H9 (cell line): ENCODE data around the gene HM13. TPM values are rescaled to one million over a fixed set of nuclear protein-coding genes. Genes with fewer than 3 reads are reported as not detected.
A peak's percentile ranks its signal among the peaks of the same experiment; 100 is the strongest.

Experiments
- DNase-seq: peaks from one replicate; pipeline ENCODE4 v3.0.0-alpha.2; 2017
- H2AFZ ChIP-seq: one replicate; pipeline ENCODE4 v1.6.1; 2013; ENCODE audit warnings: mild to moderate bottlenecking, low read length, control low read depth, moderate library complexity
- H2AK5ac ChIP-seq: 2 replicates; pipeline ENCODE4 v1.6.1; 2013; ENCODE audit warnings: low read length, control low read depth, mixed read lengths; ENCODE audit not compliant: insufficient read length
- H2BK120ac ChIP-seq: one replicate; pipeline ENCODE4 v1.6.1; 2013; ENCODE audit warnings: low read depth, mild to moderate bottlenecking, low read length, control low read depth, inconsistent platforms; ENCODE audit not compliant: poor library complexity, severe bottlenecking
- H2BK12ac ChIP-seq: 2 replicates; pipeline ENCODE4 v1.6.1; 2013; ENCODE audit warnings: low read length, control low read depth, mixed read lengths, low read depth; ENCODE audit not compliant: insufficient read length
- H2BK15ac ChIP-seq: 2 replicates; pipeline ENCODE4 v1.6.1; 2013; ENCODE audit warnings: low read depth, low read length, control low read depth
- H2BK20ac ChIP-seq: one replicate; pipeline ENCODE4 v1.6.1; 2013; ENCODE audit warnings: low read depth, mild to moderate bottlenecking, low read length, control low read depth, inconsistent platforms; ENCODE audit not compliant: poor library complexity, severe bottlenecking
- H2BK5ac ChIP-seq: 2 replicates; pipeline ENCODE4 v1.6.1; 2013; ENCODE audit warnings: low read length, control low read depth, mixed read lengths; ENCODE audit not compliant: insufficient read length
- H3K14ac ChIP-seq: 2 replicates; pipeline ENCODE4 v1.6.1; 2013; ENCODE audit warnings: low read length, control low read depth; ENCODE audit not compliant: insufficient read depth
- H3K18ac ChIP-seq: 2 replicates; pipeline ENCODE4 v1.6.1; 2013; ENCODE audit warnings: low read depth, mild to moderate bottlenecking, mixed read lengths, low read length, control low read depth; ENCODE audit not compliant: insufficient read length
- H3K23ac ChIP-seq: 2 replicates; pipeline ENCODE4 v1.6.1; 2013; ENCODE audit warnings: low read length, control low read depth, mixed read lengths, low read depth; ENCODE audit not compliant: insufficient read length
- H3K23me2 ChIP-seq: 2 replicates; pipeline ENCODE4 v1.6.1; 2013; ENCODE audit warnings: low read depth, mild to moderate bottlenecking, mixed read lengths, low read length, control low read depth; ENCODE audit not compliant: insufficient read length, poor library complexity, severe bottlenecking
- H3K27ac ChIP-seq: 2 replicates; pipeline ENCODE4 v1.5.1; 2013; ENCODE audit warnings: low read length, control low read depth, mixed read lengths, low read depth; ENCODE audit not compliant: insufficient read length
- H3K27me3 ChIP-seq: 2 replicates; pipeline ENCODE4 v1.6.1; 2013; ENCODE audit warnings: low read length, control low read depth, inconsistent platforms; ENCODE audit not compliant: insufficient read depth
- H3K4ac ChIP-seq: 2 replicates; pipeline ENCODE4 v1.6.1; 2013; ENCODE audit warnings: low read depth, mild to moderate bottlenecking, control low read depth, inconsistent platforms, low read length, moderate library complexity
- H3K4me1 ChIP-seq: 2 replicates; pipeline ENCODE4 v1.6.1; 2013; ENCODE audit warnings: low read length, control low read depth, inconsistent platforms; ENCODE audit not compliant: insufficient read depth
- H3K4me2 ChIP-seq: 2 replicates; pipeline ENCODE4 v1.6.1; 2013; ENCODE audit warnings: low read length, control low read depth, mixed read lengths; ENCODE audit not compliant: insufficient read length, insufficient read depth
- H3K56ac ChIP-seq: 2 replicates; pipeline ENCODE4 v1.6.1; 2013; ENCODE audit warnings: low read depth, mild to moderate bottlenecking, mixed read lengths, low read length, control low read depth; ENCODE audit not compliant: insufficient read length
- H3K79me1 ChIP-seq: 2 replicates; pipeline ENCODE4 v1.6.1; 2013; ENCODE audit warnings: low read depth, mild to moderate bottlenecking, moderate library complexity, low read length, control low read depth, inconsistent platforms; ENCODE audit not compliant: insufficient read depth, poor library complexity, severe bottlenecking
- H3K79me2 ChIP-seq: 2 replicates; pipeline ENCODE4 v1.6.1; 2013; ENCODE audit warnings: low read length, control low read depth, inconsistent platforms; ENCODE audit not compliant: insufficient read depth
- H3K9ac ChIP-seq: 2 replicates; pipeline ENCODE4 v1.6.1; 2013; ENCODE audit warnings: low read length, control low read depth, mixed read lengths; ENCODE audit not compliant: insufficient read length; ENCODE audit errors: extremely low read depth
- H3K9me3 ChIP-seq: one replicate; pipeline ENCODE4 v1.6.1; 2013; ENCODE audit warnings: low read depth, low read length, inconsistent platforms; ENCODE audit not compliant: control insufficient read depth
- H3T11ph ChIP-seq: one replicate; pipeline ENCODE4 v1.6.1; 2013; ENCODE audit warnings: mild to moderate bottlenecking, low read length, control low read depth, inconsistent platforms
- H4K20me1 ChIP-seq: one replicate; pipeline ENCODE4 v1.6.1; 2013; ENCODE audit not compliant: control insufficient read depth, insufficient read length, insufficient read depth
- H4K5ac ChIP-seq: 2 replicates; pipeline ENCODE4 v1.6.1; 2013; ENCODE audit warnings: low read depth, mild to moderate bottlenecking, mixed read lengths, low read length, control low read depth; ENCODE audit not compliant: insufficient read length
- H4K8ac ChIP-seq: replicated peaks from 2 replicates; pipeline ENCODE4 v1.6.1; 2013; ENCODE audit warnings: low read length, control low read depth, mixed read lengths, low read depth; ENCODE audit not compliant: insufficient read length
- H4K91ac ChIP-seq: 2 replicates; pipeline ENCODE4 v1.6.1; 2013; ENCODE audit warnings: low read depth, mild to moderate bottlenecking, moderate library complexity, mixed read lengths, low read length, control low read depth; ENCODE audit not compliant: insufficient read length
- H3K27ac Mint-ChIP-seq, 3 experiments: 2 replicates in 2 of 3; 3 replicates in 1 of 3; pipeline ENCODE4 v1.8.0; 2020 to 2021; ENCODE audit warnings: mixed read lengths in 3 of 3, mild to moderate bottlenecking in 1 of 3, moderate library complexity in 1 of 3
- H3K27me3 Mint-ChIP-seq: 2 replicates; pipeline ENCODE4 v1.8.0; 2021; ENCODE audit warnings: low read depth, mild to moderate bottlenecking, moderate library complexity, mixed read lengths
- H3K36me3 Mint-ChIP-seq, 3 experiments: 2 replicates in 2 of 3; 3 replicates in 1 of 3; pipeline ENCODE4 v1.8.0; 2020 to 2021; ENCODE audit warnings: low read depth in 3 of 3, mixed read lengths in 3 of 3; ENCODE audit not compliant: insufficient read depth in 1 of 3
- H3K4me1 Mint-ChIP-seq, 2 experiments: 2 replicates each; pipeline ENCODE4 v1.8.0; 2020; ENCODE audit warnings: mixed read lengths in 2 of 2
- H3K4me3 Mint-ChIP-seq, 2 experiments: 2 replicates in 1 of 2; 3 replicates in 1 of 2; pipeline ENCODE4 v1.8.0; 2020 to 2021; ENCODE audit warnings: mild to moderate bottlenecking in 2 of 2, mixed read lengths in 2 of 2, moderate library complexity in 1 of 2
- H3K9me3 Mint-ChIP-seq, 2 experiments: 2 replicates in 1 of 2; 3 replicates in 1 of 2; pipeline ENCODE4 v1.8.0; 2020; ENCODE audit warnings: mild to moderate bottlenecking in 2 of 2, mixed read lengths in 2 of 2, moderate library complexity in 1 of 2
- WGBS: extraction: QIAGEN DNeasy Blood & Tissue Kit; methylation state at CpG from one replicate; pipeline ENCODE4 v1.1.7; 2013; ENCODE audit warnings: missing lambda C conversion rate, low lambda C conversion rate, mixed read lengths; ENCODE audit not compliant: insufficient read length; ENCODE audit errors: extremely low coverage; 5-methylcytosine and 5-hydroxymethylcytosine counted together
- total RNA-seq: library from RNA; stranded (reverse); gene quantifications from 2 replicates; pipeline ENCODE4 v1.2.1, GENCODE V29; 2021
- TF ChIP-seq, protein P1 (sequence below): fragments of 200-600 bp; sonication (generic); conservative IDR thresholded peaks from 3 replicates; pipeline ENCODE4 v1.8.0; 2021; ENCODE audit warnings: antibody characterized with exemption, mild to moderate bottlenecking

HM13 gene
- total RNA-seq, 1 experiment from 2014 or later = 169 TPM

DNA sequence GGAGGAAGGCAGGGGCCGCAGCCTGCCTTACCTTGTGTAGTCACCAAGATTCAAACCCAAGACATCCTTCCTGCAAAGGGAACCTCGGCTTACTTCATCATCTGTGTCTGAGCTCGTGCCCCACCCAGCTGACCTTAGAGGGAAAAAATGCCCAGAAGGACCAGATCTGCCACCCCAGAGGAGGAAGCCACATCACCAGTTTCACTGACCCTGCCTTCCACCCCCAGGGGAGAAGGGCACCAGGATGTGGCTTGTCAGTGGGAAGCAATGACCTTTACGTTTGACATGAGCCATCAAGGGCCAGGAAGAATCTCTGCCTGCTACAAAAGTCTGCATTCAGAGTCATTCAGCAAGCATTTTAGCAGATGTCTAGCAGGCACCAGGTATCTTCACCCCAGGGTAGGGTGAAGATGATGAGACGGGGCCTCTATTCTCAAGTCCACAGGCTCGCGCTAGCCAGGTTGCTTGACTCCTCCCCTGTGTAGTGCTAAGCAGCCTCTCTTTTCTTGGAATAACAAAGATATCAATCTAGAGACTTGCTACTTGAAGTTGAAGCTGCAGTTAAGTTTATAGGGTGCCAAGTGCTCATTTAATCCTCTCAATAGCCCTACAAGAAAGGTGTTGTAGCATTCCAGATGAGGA, 28.1 kb downstream of the HM13 start:
- TF ChIP-seq, protein P1, sequence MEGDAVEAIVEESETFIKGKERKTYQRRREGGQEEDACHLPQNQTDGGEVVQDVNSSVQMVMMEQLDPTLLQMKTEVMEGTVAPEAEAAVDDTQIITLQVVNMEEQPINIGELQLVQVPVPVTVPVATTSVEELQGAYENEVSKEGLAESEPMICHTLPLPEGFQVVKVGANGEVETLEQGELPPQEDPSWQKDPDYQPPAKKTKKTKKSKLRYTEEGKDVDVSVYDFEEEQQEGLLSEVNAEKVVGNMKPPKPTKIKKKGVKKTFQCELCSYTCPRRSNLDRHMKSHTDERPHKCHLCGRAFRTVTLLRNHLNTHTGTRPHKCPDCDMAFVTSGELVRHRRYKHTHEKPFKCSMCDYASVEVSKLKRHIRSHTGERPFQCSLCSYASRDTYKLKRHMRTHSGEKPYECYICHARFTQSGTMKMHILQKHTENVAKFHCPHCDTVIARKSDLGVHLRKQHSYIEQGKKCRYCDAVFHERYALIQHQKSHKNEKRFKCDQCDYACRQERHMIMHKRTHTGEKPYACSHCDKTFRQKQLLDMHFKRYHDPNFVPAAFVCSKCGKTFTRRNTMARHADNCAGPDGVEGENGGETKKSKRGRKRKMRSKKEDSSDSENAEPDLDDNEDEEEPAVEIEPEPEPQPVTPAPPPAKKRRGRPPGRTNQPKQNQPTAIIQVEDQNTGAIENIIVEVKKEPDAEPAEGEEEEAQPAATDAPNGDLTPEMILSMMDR = no peak
- no peak overlapping the region for H3K4me2 ChIP-seq
- H3K36me3 Mint-ChIP-seq = peaks cover 26 to 75% (median 33%) of the 10 kb centered on the region in 3 experiments

More for the DNA sequence above, 28.1 kb downstream of the HM13 start:
- no peak overlapping the region for H3K9ac ChIP-seq
- H2BK20ac ChIP-seq = no peak overlapping the region
- no peak overlapping the region for H2BK5ac ChIP-seq
- no peaks in the 10 kb centered on the region for H3K79me1 ChIP-seq
- H3K23ac ChIP-seq = no peak overlapping the region
- H2BK120ac ChIP-seq = no peak overlapping the region
- no peak overlapping the region for H3K18ac ChIP-seq
- no peaks in the 10 kb centered on the region for H3K4me1 Mint-ChIP-seq
- no peaks in the 10 kb centered on the region for H3K4me1 ChIP-seq
- no peak overlapping the region for H4K5ac ChIP-seq
- H4K8ac ChIP-seq = no peak overlapping the region
- H4K20me1 ChIP-seq = no peaks in the 10 kb centered on the region
- H3K9me3 Mint-ChIP-seq = no peaks in the 10 kb centered on the region
- H4K91ac ChIP-seq = no peak overlapping the region
- no CpG with 5 or more reads among the region's 7 CpGs for WGBS
- no peak for DNase-seq
- no peaks in the 10 kb centered on the region for H3K27me3 ChIP-seq
- peak overlapping the region in 1 of 3 experiments; percentile 79; a peak in 1 of 7 replicates for H3K27ac Mint-ChIP-seq
- no peak overlapping the region for H2BK15ac ChIP-seq
- H2BK12ac ChIP-seq = no peak overlapping the region
- no peaks in the 10 kb centered on the region for H3K79me2 ChIP-seq
- H3K23me2 ChIP-seq = peaks cover 3% of the 10 kb centered on the region
- no peaks in the 10 kb centered on the region for H3K27me3 Mint-ChIP-seq
- H3K14ac ChIP-seq = no peak overlapping the region
- H3K9me3 ChIP-seq = no peaks in the 10 kb centered on the region
- H3K27ac ChIP-seq = no peak overlapping the region
- H2AK5ac ChIP-seq = no peak overlapping the region
- no peak overlapping the region for H3K56ac ChIP-seq
- H2AFZ ChIP-seq = no peak overlapping the region
- no peak overlapping the region for H3T11ph ChIP-seq
- no peak overlapping the region for H3K4ac ChIP-seq
- H3K4me3 Mint-ChIP-seq = no peak overlapping the region
